Measurements from ENCODE around the gene TEDC1. TPM values are rescaled to one million over a fixed set of nuclear protein-coding genes. Genes with fewer than 3 reads are reported as not detected.

TEDC1 gene
- total RNA-seq, 1 donor from 2014 or later, result 43.3 TPM

DNA sequence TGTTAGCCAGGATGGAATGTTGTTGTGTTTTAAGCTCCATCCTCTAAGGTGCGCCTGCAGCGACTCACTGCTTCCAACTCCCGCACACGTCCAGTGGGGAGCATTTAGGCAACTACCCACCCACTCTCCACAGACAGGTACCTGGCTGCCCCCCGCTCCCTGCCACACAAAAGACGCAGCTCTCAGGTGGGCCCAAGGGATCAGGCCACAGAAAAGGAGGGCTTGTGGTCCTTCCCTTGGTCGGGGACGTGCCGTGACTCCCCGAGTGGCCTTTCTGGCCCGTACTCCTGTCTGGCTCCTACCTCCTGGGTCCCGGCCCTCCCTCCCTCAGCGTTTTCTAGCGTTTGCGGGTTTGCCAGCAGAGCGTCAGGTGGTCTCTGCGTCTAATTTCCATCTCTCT, 16.2 kb downstream of the TEDC1 start:
- Mint-ChIP-seq H3K4me1 (peaks cover 3% of the 10 kb centered on the region), H3K4me3 (no peak overlapping the region), H3K36me3 (ENCODE audit: low read depth) (no peaks in the 10 kb centered on the region), H3K27me3 (peaks cover 16% of the 10 kb centered on the region), H3K27ac (no peak overlapping the region), H3K9me3 (no peaks in the 10 kb centered on the region)
- DNase-seq, result no peak
- intact Hi-C loops (cut with micrococcal nuclease), result no loop called here

DNA sequence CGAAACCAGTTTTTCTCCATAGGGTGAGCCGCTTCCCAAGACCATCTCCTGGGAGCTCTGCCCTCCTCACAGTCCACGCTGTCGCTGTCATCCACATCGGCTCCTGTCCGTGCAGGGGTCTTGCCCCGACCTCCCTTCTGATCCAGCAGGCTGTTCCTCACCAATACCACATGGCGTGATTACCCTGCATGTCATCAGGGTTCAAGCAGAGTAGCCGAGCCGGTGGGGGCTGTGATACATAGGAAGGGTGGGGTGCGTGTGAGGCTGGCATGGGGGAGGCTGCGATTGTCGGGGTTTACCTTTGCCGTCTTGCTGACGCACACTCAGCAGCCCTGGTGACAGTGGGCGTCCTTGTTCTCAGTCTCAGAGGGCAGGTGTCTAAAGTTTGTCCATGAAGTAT, 17.0 kb downstream of the TEDC1 start:
- no peak for DNase-seq
- peaks cover 3% of the 10 kb centered on the region for H3K4me1 Mint-ChIP-seq
- H3K4me3 Mint-ChIP-seq, result no peak overlapping the region
- H3K27ac Mint-ChIP-seq, result no peak overlapping the region
- intact Hi-C loops (cut with micrococcal nuclease), result no loop called here
- no peaks in the 10 kb centered on the region for H3K9me3 Mint-ChIP-seq
- no peaks in the 10 kb centered on the region for H3K36me3 Mint-ChIP-seq (ENCODE audit: low read depth)
- H3K27me3 Mint-ChIP-seq, result peaks cover 19% of the 10 kb centered on the region

DNA sequence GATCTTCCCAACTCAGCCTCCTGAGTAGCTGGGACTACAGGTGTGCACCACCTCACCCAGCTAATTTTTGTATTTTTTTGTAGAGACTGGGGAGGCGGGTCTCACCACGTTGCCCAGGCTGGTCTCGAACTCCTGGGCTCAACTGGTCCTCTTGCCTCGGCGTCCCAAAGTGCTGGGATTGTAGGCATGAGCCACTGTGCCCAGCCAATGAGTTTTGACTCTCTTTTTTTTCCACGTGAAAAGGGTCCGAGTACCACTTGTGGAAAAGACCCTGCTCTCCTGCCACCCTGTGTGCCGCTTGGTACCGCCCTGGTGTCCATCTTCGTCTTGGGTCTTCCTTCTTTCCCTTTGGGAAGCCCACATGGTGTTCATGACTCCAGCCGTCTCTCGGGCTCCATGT, 17.6 kb downstream of the TEDC1 start:
- intact Hi-C loops (cut with micrococcal nuclease), result no loop called here
- H3K27ac Mint-ChIP-seq, result no peak overlapping the region
- no peak for DNase-seq
- peaks cover 19% of the 10 kb centered on the region for H3K27me3 Mint-ChIP-seq
- no peaks in the 10 kb centered on the region for H3K36me3 Mint-ChIP-seq (ENCODE audit: low read depth)
- no peaks in the 10 kb centered on the region for H3K9me3 Mint-ChIP-seq
- H3K4me1 Mint-ChIP-seq, result peaks cover 3% of the 10 kb centered on the region
- H3K4me3 Mint-ChIP-seq, result no peak overlapping the region

DNA sequence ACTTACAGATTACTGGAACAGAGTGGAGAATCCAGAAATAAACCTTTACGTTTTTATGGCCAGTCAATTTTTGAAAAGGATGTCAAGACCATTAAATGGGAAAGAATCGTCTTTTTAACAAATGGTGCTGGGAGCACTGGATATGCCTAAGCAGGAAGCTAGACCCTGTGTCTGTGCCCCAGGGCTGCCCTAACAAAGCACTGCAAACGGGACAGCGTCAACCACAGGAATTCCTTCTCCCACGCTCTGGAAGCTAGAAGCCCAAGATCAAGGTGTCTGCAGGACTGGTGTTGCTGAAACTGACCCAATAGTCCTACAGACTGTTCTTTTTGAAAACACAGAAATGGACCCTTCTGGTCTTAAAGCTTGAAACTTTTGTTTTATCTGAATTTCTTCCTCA, 26.1 kb downstream of the TEDC1 start:
- no peak for DNase-seq
- no peaks in the 10 kb centered on the region for H3K36me3 Mint-ChIP-seq (ENCODE audit: low read depth)
- intact Hi-C loops (cut with micrococcal nuclease), result no loop called here
- peaks cover 28% of the 10 kb centered on the region for H3K27me3 Mint-ChIP-seq
- no peak overlapping the region for H3K27ac Mint-ChIP-seq
- no peaks in the 10 kb centered on the region for H3K4me1 Mint-ChIP-seq
- no peak overlapping the region for H3K4me3 Mint-ChIP-seq
- H3K9me3 Mint-ChIP-seq, result peaks cover 7% of the 10 kb centered on the region

DNA sequence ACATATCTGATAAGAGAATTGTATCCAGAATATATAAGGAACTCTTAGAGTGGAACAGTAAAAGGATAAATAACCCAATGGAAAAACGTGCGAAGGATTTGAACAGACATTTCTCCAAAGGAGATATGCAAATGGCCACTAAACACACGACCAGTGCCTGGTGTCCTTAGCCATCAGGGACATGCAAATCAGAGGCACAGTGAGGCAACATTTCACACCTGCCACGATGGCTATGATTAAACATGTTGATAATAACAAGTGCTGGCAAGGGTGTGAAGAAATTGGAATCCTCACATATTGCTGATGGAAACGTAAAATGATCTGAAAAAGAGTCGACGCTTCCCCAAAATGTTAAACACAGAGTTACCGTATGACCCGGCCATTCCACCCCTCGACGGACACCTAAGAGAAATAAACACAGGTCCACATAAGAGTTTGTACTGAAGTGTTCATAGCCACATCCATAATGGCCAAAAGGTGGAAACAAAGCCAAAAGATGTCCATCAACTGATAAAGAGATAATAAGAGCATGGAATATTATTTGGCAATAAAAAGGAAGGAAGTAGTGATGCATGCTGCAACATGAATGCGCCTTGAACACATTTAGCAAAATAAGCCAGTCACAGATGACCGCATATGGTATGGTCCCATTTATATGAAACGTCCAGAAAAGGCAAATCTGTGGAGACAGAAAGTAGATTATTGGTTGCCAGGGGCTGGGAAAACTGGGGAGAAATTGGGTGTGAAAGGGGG, 29.1 kb downstream of the TEDC1 start:
- Mint-ChIP-seq H3K27ac (no peak overlapping the region), H3K36me3 (ENCODE audit: low read depth) (no peaks in the 10 kb centered on the region), H3K4me3 (no peak overlapping the region), H3K9me3 (peaks cover 7% of the 10 kb centered on the region), H3K27me3 (peaks cover 38% of the 10 kb centered on the region), H3K4me1 (no peaks in the 10 kb centered on the region)
- DNase-seq, result no peak
- intact Hi-C loops (cut with micrococcal nuclease), result loop anchor here (10.0 kb wide), 1 partner anchor 45 kb away; the partner anchor contains the start of gene CRIP2

DNA sequence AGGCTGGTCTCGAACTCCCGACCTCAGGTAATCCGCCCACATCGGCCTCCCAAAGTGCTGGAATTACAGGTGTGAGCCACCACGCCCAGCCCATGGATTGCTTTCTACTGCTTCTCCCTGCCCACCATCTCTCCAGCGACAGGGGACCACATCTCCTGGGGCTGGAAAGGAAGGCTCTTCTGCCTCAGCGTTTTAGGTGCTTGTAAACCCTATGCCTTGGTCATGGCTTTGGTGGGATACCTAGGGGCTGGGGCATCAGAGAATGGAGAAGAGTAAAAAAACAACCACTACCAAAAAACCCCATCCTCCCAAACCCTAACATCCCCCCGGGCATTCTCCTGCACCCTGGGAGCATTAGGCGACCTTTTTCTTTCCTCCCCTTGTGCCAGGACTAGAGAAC, 34.3 kb downstream of the TEDC1 start:
- DNase-seq, result no peak
- Mint-ChIP-seq H3K27me3 (peaks cover 29% of the 10 kb centered on the region), H3K4me1 (peaks cover 12% of the 10 kb centered on the region), H3K36me3 (ENCODE audit: low read depth) (peaks cover 4% of the 10 kb centered on the region), H3K27ac (no peak overlapping the region), H3K4me3 (peak overlapping the region; percentile 63), H3K9me3 (no peaks in the 10 kb centered on the region)
- intact Hi-C loops (cut with micrococcal nuclease), result loop anchor here (10.0 kb wide), 1 partner anchor 51 kb away; the partner anchor contains the start of gene CRIP2

DNA sequence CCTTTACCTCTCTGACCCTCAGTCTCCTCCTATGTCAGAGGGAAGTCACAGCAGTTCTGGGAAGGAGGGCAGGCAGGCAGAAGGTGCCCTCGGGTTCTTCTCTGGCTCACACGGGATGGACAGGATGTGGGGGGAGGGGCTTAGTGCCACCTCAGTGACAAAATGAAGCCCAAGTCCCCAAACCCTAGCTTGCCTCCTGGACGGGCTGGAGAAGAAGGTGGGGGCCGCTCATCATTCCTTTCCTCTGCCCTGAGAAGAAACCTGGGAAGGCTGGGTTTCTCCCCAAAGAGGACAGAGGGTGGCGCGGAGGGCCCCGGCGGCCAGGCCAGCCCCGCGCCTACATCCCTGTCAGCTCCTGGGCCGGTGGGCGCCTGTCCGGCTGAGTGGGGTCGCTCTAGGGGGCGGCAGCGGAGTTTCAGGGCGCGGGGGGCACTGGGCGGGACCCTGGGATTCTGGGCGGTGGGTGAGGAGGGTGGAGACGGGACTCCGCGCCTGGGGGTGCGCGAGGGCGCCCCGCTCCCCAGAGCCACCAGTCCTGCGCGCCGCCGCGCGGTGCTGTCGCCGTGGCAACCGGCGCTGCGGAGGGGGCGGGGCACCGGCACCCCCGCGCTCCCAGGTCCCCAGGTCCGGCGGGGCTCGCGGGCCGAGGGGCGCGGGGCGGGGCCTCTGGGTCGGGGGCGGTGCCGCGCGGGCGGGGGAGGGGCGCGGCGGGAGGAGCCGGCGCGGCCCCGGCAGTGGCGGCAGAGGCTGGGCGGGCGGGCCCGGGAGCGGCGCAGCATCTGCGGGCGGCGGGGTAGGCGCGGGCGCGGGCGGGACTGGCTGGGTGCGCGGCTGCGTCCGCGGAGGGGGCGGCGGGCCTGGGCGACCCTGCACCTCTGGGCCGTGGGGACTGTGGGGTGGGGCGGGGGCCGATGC, 35.1 kb downstream of the TEDC1 start, which contains the start of gene TMEM121:
TMEM121 (plus strand) TSS at position 723 of the 915 bp plus-strand sequence. CDS start 2,252 bp downstream, outside the sequence.
- intact Hi-C loops (cut with micrococcal nuclease), result loop anchor here (2.0 to 10.0 kb wide), 2 partner anchors 35 to 51 kb away; partner anchors contain the start of genes CRIP2 and TEDC1
- Mint-ChIP-seq H3K4me3 (peak within 1 kb of the TSS; percentile 84), H3K27ac (peak within 1 kb of the TSS; percentile 77), H3K27me3 (peaks cover 29% of the 10 kb centered on the region), H3K4me1 (peaks cover 12% of the 10 kb centered on the region), H3K9me3 (no peaks in the 10 kb centered on the region), H3K36me3 (ENCODE audit: low read depth) (peaks cover 5% of the 10 kb centered on the region)
- DNase-seq, result peak; percentile 84

DNA sequence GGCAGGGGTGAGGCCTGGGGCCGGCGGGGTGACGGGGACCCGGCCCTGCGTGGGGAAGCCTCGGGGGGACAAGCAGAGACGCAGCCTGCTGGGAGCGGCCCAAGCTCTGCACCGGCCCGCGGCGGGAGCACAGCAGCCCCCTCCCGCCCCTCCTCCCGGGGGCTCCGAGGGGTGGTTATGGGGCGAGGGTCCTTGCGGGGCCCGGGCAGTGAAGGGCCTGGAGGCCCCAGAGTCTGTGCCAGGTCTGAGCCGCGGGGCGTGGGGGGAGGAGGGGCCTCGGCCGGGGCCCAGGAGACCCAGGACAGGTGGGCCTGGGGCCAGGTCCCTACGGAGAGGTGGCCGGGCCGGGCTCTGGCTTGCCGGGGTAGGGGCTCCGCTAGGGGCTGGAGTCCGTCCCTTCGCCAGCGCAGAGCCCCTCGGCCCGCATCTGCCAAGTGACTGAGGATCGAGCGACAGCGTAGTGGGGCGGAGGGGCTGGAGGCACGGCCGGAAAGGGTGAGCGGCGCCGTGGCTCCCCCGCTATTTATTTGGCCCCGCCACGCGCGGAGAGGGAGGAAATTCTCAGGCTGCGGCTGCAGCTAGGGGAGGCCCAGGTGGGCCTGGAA, 35.8 kb downstream of the TEDC1 start:
- peaks cover 5% of the 10 kb centered on the region for H3K36me3 Mint-ChIP-seq (ENCODE audit: low read depth)
- intact Hi-C loops (cut with micrococcal nuclease), result loop anchor here (2.0 to 10.0 kb wide), 2 partner anchors 36 to 52 kb away; partner anchors contain the start of genes CRIP2 and TEDC1
- peak overlapping the region; percentile 77 for H3K27ac Mint-ChIP-seq

DNA sequence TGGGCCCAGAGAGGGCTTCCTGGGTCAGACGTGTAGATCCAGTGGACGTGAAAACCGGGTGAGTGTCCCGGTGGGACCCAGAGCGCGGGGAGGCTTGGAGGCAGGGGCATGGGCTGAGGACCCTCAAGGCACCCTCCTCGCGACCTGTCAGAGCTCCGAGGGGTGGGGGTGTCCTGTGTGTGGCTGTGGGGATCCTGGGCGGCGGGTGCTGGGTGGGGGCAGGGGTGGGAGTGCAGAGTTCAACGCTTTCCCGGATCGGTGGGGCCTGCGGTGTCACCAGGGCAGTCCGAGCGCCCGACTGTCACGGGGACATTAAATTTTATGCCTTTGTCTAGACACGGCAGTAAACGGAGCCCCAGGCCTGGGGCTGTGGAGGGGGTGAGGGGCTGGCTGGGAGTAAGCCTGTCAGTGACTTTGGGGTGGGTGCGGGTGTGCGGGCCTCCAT, 36.4 kb downstream of the TEDC1 start:
- Mint-ChIP-seq H3K36me3 (ENCODE audit: low read depth) (peaks cover 5% of the 10 kb centered on the region), H3K27me3 (peaks cover 26% of the 10 kb centered on the region), H3K4me3 (peak overlapping the region; percentile 84), H3K9me3 (no peaks in the 10 kb centered on the region), H3K4me1 (peaks cover 12% of the 10 kb centered on the region), H3K27ac (peak overlapping the region; percentile 77)
- no peak for DNase-seq
- intact Hi-C loops (cut with micrococcal nuclease), result loop anchor here (2.0 to 10.0 kb wide), 2 partner anchors 37 to 53 kb away; partner anchors contain the start of genes CRIP2 and TEDC1

More for the DNA sequence above, 35.8 kb downstream of the TEDC1 start:
- H3K4me1 Mint-ChIP-seq, result peaks cover 12% of the 10 kb centered on the region
- DNase-seq, result no peak
- peak overlapping the region; percentile 84 for H3K4me3 Mint-ChIP-seq
- H3K27me3 Mint-ChIP-seq, result peaks cover 27% of the 10 kb centered on the region
- no peaks in the 10 kb centered on the region for H3K9me3 Mint-ChIP-seq

DNA sequence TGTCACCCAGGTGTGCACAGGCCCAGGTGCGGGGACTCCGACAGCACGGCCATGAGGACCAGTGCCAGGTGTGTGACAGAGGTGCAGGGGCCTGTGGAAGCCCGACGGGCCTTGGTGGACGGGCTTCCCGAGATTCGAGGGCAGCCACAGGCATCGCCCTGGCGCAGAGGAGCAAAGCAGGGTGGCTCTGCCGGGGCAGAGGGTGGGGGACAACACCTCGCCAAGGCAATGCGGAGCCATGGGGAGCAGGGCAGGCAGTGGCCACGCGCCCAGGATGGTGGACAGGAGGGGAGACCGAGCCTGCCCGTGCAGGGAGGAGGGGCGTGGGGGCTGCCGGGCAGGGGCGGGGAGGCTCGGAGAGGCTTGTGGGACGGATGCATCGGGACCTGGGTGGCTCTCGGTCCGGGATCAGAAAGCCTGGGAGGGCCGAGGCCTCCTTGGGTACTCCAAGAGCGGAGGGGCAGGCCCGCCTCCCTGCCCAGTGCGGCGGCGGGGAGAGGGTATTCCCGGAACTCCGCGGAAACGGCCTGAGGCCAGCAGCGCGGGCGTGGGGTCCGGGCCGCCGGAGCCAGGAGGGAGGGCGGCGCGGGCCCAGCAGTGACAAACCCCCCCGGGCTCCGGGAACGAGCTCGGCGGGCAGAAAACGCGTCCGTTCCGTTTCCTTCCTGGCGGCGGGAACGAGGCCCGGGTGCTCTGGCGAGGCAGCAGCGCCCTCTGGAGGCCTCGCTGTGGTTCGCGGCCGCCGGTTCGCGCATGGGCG, 37.0 kb downstream of the TEDC1 start:
- Mint-ChIP-seq H3K4me3 (peak overlapping the region; percentile 84), H3K4me1 (peaks cover 12% of the 10 kb centered on the region), H3K9me3 (no peaks in the 10 kb centered on the region), H3K36me3 (ENCODE audit: low read depth) (peaks cover 5% of the 10 kb centered on the region), H3K27me3 (peaks cover 26% of the 10 kb centered on the region), H3K27ac (peak overlapping the region; percentile 77)
- intact Hi-C loops (cut with micrococcal nuclease), result loop anchor here (2.0 to 10.0 kb wide), 3 partner anchors 37 to 157 kb away; partner anchors contain the start of genes CRIP2 and TEDC1
- peak; percentile 96 for DNase-seq

DNA sequence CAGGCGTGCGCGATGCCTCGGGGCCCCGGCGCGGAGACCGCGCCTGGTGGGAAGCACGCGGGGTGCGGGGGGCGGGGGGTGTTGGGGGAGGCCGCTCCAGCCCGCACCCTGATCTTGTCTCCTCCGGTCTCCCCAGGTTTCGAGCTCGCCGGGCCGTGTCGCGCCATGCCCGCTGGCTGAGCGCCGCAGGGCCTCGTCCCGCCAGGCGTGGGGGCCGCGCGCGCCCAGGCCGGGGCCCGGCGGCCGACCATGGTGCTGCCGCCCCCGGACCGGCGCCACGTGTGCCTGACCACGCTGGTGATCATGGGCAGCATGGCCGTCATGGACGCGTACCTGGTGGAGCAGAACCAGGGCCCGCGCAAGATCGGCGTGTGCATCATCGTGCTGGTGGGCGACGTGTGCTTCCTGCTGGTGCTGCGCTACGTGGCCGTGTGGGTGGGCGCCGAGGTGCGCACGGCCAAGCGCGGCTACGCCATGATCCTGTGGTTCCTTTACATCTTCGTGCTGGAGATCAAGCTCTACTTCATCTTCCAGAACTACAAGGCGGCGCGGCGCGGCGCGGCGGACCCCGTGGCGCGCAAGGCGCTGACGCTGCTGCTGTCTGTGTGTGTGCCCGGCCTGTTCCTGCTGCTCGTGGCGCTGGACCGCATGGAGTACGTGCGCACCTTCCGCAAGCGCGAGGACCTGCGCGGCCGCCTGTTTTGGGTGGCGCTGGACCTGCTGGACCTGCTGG, 37.7 kb downstream of the TEDC1 start:
- Mint-ChIP-seq H3K4me1 (peaks cover 12% of the 10 kb centered on the region), H3K27ac (peak overlapping the region; percentile 89), H3K27me3 (peaks cover 19% of the 10 kb centered on the region), H3K9me3 (no peaks in the 10 kb centered on the region), H3K4me3 (peak overlapping the region; percentile 84), H3K36me3 (ENCODE audit: low read depth) (peaks cover 5% of the 10 kb centered on the region)
- intact Hi-C loops (cut with micrococcal nuclease), result loop anchor here (1.0 to 10.0 kb wide), 3 partner anchors 10 to 158 kb away; partner anchors contain the start of gene CRIP2
- DNase-seq, result peak; percentile 73

DNA sequence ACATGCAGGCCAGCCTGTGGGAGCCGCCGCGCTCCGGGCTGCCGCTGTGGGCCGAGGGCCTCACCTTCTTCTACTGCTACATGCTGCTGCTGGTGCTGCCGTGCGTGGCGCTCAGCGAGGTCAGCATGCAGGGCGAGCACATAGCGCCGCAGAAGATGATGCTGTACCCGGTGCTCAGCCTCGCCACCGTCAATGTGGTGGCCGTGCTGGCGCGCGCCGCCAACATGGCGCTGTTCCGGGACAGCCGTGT, 38.2 kb downstream of the TEDC1 start:
- Mint-ChIP-seq H3K27ac (peak overlapping the region; percentile 89), H3K36me3 (ENCODE audit: low read depth) (peaks cover 5% of the 10 kb centered on the region), H3K4me3 (peak overlapping the region; percentile 82), H3K9me3 (no peaks in the 10 kb centered on the region), H3K27me3 (peaks cover 17% of the 10 kb centered on the region), H3K4me1 (peaks cover 12% of the 10 kb centered on the region)
- intact Hi-C loops (cut with micrococcal nuclease), result loop anchor here (1.0 to 10.0 kb wide), 3 partner anchors 9 to 158 kb away; partner anchors contain the start of gene CRIP2
- DNase-seq, result peak; percentile 78

Data from activated CD4-positive, alpha-beta T cell treated with anti-CD3 and anti-CD28 coated beads, Interleukin-2, amount 10 ng/mL, durations not matched to agents 24 days and 14 days (primary cell).